Kidney (tissue), 14 donors: Measurements from ENCODE around the gene ACVR1B. TPM values are rescaled to one million over a fixed set of nuclear protein-coding genes. Genes with fewer than 3 reads are reported as not detected.

ENCODE experiments used
- DNase-seq, 5 donors: peaks; one replicate each; pipeline ENCODE4 v3.0.0-alpha.2; 2013 to 2020
- FAIRE-seq: peaks from 2 replicates; lab custom pipeline; 2012; peaks lifted over from hg19 to GRCh38; lab: Jason Lieb, UNC
- H3K27ac ChIP-seq, 2 donors: one replicate each; pipeline ENCODE4 v1.7.0; 2013; ENCODE audit warnings: low read depth in 2 of 2, low read length in 2 of 2, inconsistent platforms in 1 of 2
- H3K27me3 ChIP-seq: one replicate; pipeline ENCODE4 v1.7.1; 2013; ENCODE audit warnings: low read length, inconsistent platforms; ENCODE audit not compliant: control insufficient read depth, insufficient read depth
- H3K36me3 ChIP-seq, 3 donors: one replicate each; pipeline versions ENCODE4 v1.7.0 to v1.7.1; 2013; ENCODE audit warnings: low read length in 3 of 3, control low read depth in 1 of 3, inconsistent platforms in 1 of 3; ENCODE audit not compliant: insufficient read depth in 3 of 3, control insufficient read depth in 2 of 3
- H3K4me1 ChIP-seq, 3 donors: one replicate each; pipeline versions ENCODE4 v1.7.0 to v1.7.1; 2013; ENCODE audit warnings: low read length in 3 of 3, inconsistent platforms in 1 of 3, low read depth in 1 of 3; ENCODE audit not compliant: control insufficient read depth in 2 of 3, insufficient read depth in 2 of 3
- H3K4me3 ChIP-seq, 3 donors: one replicate each; pipeline versions ENCODE4 v1.7.0 to v1.8.1; 2013; ENCODE audit warnings: low read length in 3 of 3, control low read depth in 1 of 3, inconsistent platforms in 1 of 3
- H3K9ac ChIP-seq, 3 donors: one replicate each; pipeline versions ENCODE4 v1.7.0 to v1.7.1; 2013; ENCODE audit warnings: low read length in 3 of 3, control low read depth in 1 of 3, inconsistent platforms in 1 of 3
- H3K9me3 ChIP-seq, 3 donors: one replicate each; pipeline versions ENCODE4 v1.7.0 to v1.7.1; 2013; ENCODE audit warnings: low read length in 3 of 3, control low read depth in 1 of 3, inconsistent platforms in 1 of 3; ENCODE audit not compliant: control insufficient read depth in 2 of 3, insufficient read depth in 1 of 3
- CTCF ChIP-seq: IDR thresholded peaks from 3 replicates; pipeline ENCODE4 v1.5.1; 2012; ENCODE audit warnings: mild to moderate bottlenecking, moderate library complexity, borderline replicate concordance; ENCODE audit not compliant: insufficient read depth; ENCODE audit errors: extremely low read depth
- intact Hi-C: fragments of 100-400 bp; cut with DNase I; formaldehyde crosslinking; loops from one replicate; pipeline ENCODE4 v1.11.1; 2022
- polyA plus RNA-seq: library from polyadenylated mRNA; stranded (reverse); fragments of 350-450 nt; fragmentation: Illumina TruSeq; extraction: RNeasy Lipid Tissue Mini Kit (QIAGEN cat#74804); gene quantifications from one replicate; pipeline ENCODE4 v1.2.3, GENCODE V29; 2014; ENCODE audit warnings: low read depth, low replicate concordance; ENCODE audit not compliant: insufficient read depth
- total RNA-seq: library from RNA; stranded (reverse); fragmentation: NEBNext Ultra II Directional; extraction: Animal tissue kit (Norgen Biotek cat#: 25700); gene quantifications from one replicate; pipeline ENCODE4 v1.2.1, GENCODE V29; 2021
- donor health status: control.
- donor health status: control.
- donor health status: control.
- donor health status: control.
- donor health status: control.
- donor health status: DM: yes; HTN: yes; CAD: no.
- donor health status: Normal renal cell carcinoma (clear cell type).

The ACVR1B gene
- total and polyA plus RNA-seq, 2 donors from 2014 or later, result 30.6 to 95.5 TPM

GRCh38 chr12:51960488-51960887 lies 9.0 kb downstream of the ACVR1B start:
- intact Hi-C loops, result no loop called here
- Histone ChIP-seq H3K4me3 (peak overlapping the region in 1 of 3 donors; percentile 5), H3K27me3 (no peaks in the 10 kb centered on the region), H3K36me3 (peaks cover 0 to 6% (median 2%) of the 10 kb centered on the region in 3 donors), H3K9me3 (no peaks in the 10 kb centered on the region), H3K9ac (no peak overlapping the region), H3K27ac (peak overlapping the region in 1 of 2 donors; percentile 12), H3K4me1 (peaks cover 0 to 40% (median 34%) of the 10 kb centered on the region in 3 donors)
- TF ChIP-seq CTCF, result no peak
- DNase-seq (no peak), FAIRE-seq (no peak)

GRCh38 chr12:51960890-51961289 lies 9.4 kb downstream of the ACVR1B start:
- no peaks in the 10 kb centered on the region for H3K9me3 ChIP-seq
- intact Hi-C loops, result no loop called here
- H3K36me3 ChIP-seq, result peaks cover 0 to 6% (median 2%) of the 10 kb centered on the region in 3 donors
- no peak for DNase-seq
- no peak for TF ChIP-seq CTCF
- H3K27me3 ChIP-seq, result no peaks in the 10 kb centered on the region
- FAIRE-seq, result no peak
- H3K4me1 ChIP-seq, result peaks cover 0 to 36% (median 34%) of the 10 kb centered on the region in 3 donors
- peak overlapping the region in 1 of 2 donors; percentile 12 for H3K27ac ChIP-seq
- peak overlapping the region in 1 of 3 donors; percentile 5 for H3K4me3 ChIP-seq
- H3K9ac ChIP-seq, result no peak overlapping the region

- peak overlapping the region; percentile 25 to 33 for H3K27ac ChIP-seq
- intact Hi-C loops, result no loop called here
- TF ChIP-seq CTCF, result no peak
These were observed 10.3 kb downstream of the ACVR1B start for GRCh38 chr12:51961834-51962233.

GRCh38 chr12:51962737-51963136 lies 11.2 kb downstream of the ACVR1B start:
- TF ChIP-seq CTCF, result no peak
- H3K9me3 ChIP-seq, result no peaks in the 10 kb centered on the region
- H3K4me3 ChIP-seq, result no peak overlapping the region
- no peak overlapping the region for H3K9ac ChIP-seq
- DNase-seq (no peak), FAIRE-seq (peak; percentile 41)
- no peak overlapping the region for H3K27ac ChIP-seq
- H3K27me3 ChIP-seq, result no peaks in the 10 kb centered on the region
- intact Hi-C loops, result no loop called here
- peaks cover 0 to 34% (median 30%) of the 10 kb centered on the region in 3 donors for H3K4me1 ChIP-seq
- H3K36me3 ChIP-seq, result peaks cover 0 to 6% (median 2%) of the 10 kb centered on the region in 3 donors

More at GRCh38 chr12:51961834-51962233, 10.3 kb downstream of the ACVR1B start:
- Histone ChIP-seq H3K9ac (peak overlapping the region in 1 of 3 donors; percentile 16), H3K9me3 (no peaks in the 10 kb centered on the region), H3K27me3 (no peaks in the 10 kb centered on the region), H3K4me1 (peaks cover 0 to 34% (median 30%) of the 10 kb centered on the region in 3 donors), H3K36me3 (peaks cover 0 to 6% (median 2%) of the 10 kb centered on the region in 3 donors), H3K4me3 (peak overlapping the region in 1 of 3 donors; percentile 3)
- DNase-seq, result peak in 2 of 5 donors; percentile 70 to 78
- no peak for FAIRE-seq
